Measurements from ENCODE around the gene NUDT3.
"Not testable (repeated sequence)": the region's sequence is repeated elsewhere in the genome, so short reads cannot be mapped to it uniquely, and the experiment has no call there.

NUDT3 gene

GRCh38 chr6:34248198-34248726 is 144.2 kb downstream of the NUDT3 start:
- Mint-ChIP-seq H3K27ac (peak overlapping the region; percentile 98), H3K27me3 (ENCODE audit: low read depth) (no peaks in the 10 kb centered on the region), H3K4me3 (peak overlapping the region; percentile 96), H3K4me1 (ENCODE audit: low read depth) (peaks cover 30% of the 10 kb centered on the region), H3K36me3 (ENCODE audit: low read depth) (peaks cover 5% of the 10 kb centered on the region), H3K9me3 (no peaks in the 10 kb centered on the region)

- Mint-ChIP-seq H3K4me3 (peak overlapping the region; percentile 96), H3K27me3 (ENCODE audit: low read depth) (no peaks in the 10 kb centered on the region), H3K4me1 (ENCODE audit: low read depth) (peaks cover 36% of the 10 kb centered on the region), H3K27ac (peak overlapping the region; percentile 98), H3K36me3 (ENCODE audit: low read depth) (peaks cover 9% of the 10 kb centered on the region), H3K9me3 (no peaks in the 10 kb centered on the region)
These were observed 144.8 kb downstream of the NUDT3 start for GRCh38 chr6:34247481-34248197.

- Mint-ChIP-seq H3K4me3 (no peak overlapping the region), H3K36me3 (ENCODE audit: low read depth) (peaks cover 18% of the 10 kb centered on the region), H3K27ac (peak overlapping the region; percentile 59), H3K27me3 (ENCODE audit: low read depth) (no peaks in the 10 kb centered on the region), H3K4me1 (ENCODE audit: low read depth) (peaks cover 39% of the 10 kb centered on the region), H3K9me3 (no peaks in the 10 kb centered on the region)
These were observed 145.7 kb downstream of the NUDT3 start for GRCh38 chr6:34246563-34247391.

- H3K27me3 Mint-ChIP-seq (ENCODE audit: low read depth): no peaks in the 10 kb centered on the region
- no peak overlapping the region for H3K4me3 Mint-ChIP-seq
- no peaks in the 10 kb centered on the region for H3K9me3 Mint-ChIP-seq
- peaks cover 39% of the 10 kb centered on the region for H3K4me1 Mint-ChIP-seq (ENCODE audit: low read depth)
- H3K27ac Mint-ChIP-seq: peak overlapping the region; percentile 20
- H3K36me3 Mint-ChIP-seq (ENCODE audit: low read depth): peaks cover 21% of the 10 kb centered on the region
These were observed 146.3 kb downstream of the NUDT3 start for GRCh38 chr6:34246249-34246562.

- Mint-ChIP-seq H3K36me3 (ENCODE audit: low read depth) (peaks cover 24% of the 10 kb centered on the region), H3K4me1 (ENCODE audit: low read depth) (peaks cover 41% of the 10 kb centered on the region), H3K27ac (peak overlapping the region; percentile 82)
- H3K9me3 Mint-ChIP-seq; H3K4me3 Mint-ChIP-seq; H3K27me3 Mint-ChIP-seq (ENCODE audit: low read depth): not testable (repeated sequence)
These were observed 146.7 kb downstream of the NUDT3 start for GRCh38 chr6:34245761-34246140.

GRCh38 chr6:34245032-34245760 is 147.3 kb downstream of the NUDT3 start:
- H3K27ac Mint-ChIP-seq: peak overlapping the region; percentile 82
- H3K27me3 Mint-ChIP-seq (ENCODE audit: low read depth); H3K4me3 Mint-ChIP-seq; H3K9me3 Mint-ChIP-seq: not testable (repeated sequence)
- H3K36me3 Mint-ChIP-seq (ENCODE audit: low read depth): peaks cover 26% of the 10 kb centered on the region
- peaks cover 42% of the 10 kb centered on the region for H3K4me1 Mint-ChIP-seq (ENCODE audit: low read depth)

GRCh38 chr6:34243901-34244884 is 148.3 kb downstream of the NUDT3 start:
- H3K9me3 Mint-ChIP-seq: no peaks in the 10 kb centered on the region
- H3K4me3 Mint-ChIP-seq: no peak overlapping the region
- no peaks in the 10 kb centered on the region for H3K27me3 Mint-ChIP-seq (ENCODE audit: low read depth)
- H3K27ac Mint-ChIP-seq: peak overlapping the region; percentile 59
- H3K36me3 Mint-ChIP-seq (ENCODE audit: low read depth): peaks cover 26% of the 10 kb centered on the region
- peaks cover 46% of the 10 kb centered on the region for H3K4me1 Mint-ChIP-seq (ENCODE audit: low read depth)

- Mint-ChIP-seq H3K4me3 (no peak overlapping the region), H3K27me3 (ENCODE audit: low read depth) (no peaks in the 10 kb centered on the region), H3K27ac (peak overlapping the region; percentile 71), H3K4me1 (ENCODE audit: low read depth) (peaks cover 51% of the 10 kb centered on the region), H3K36me3 (ENCODE audit: low read depth) (peaks cover 30% of the 10 kb centered on the region), H3K9me3 (no peaks in the 10 kb centered on the region)
These were observed 149.2 kb downstream of the NUDT3 start for GRCh38 chr6:34243131-34243771.

GRCh38 chr6:34242252-34243130 is 150.0 kb downstream of the NUDT3 start:
- H3K27ac Mint-ChIP-seq: peak overlapping the region; percentile 71
- peaks cover 30% of the 10 kb centered on the region for H3K36me3 Mint-ChIP-seq (ENCODE audit: low read depth)
- H3K4me3 Mint-ChIP-seq: no peak overlapping the region
- H3K9me3 Mint-ChIP-seq: no peaks in the 10 kb centered on the region
- H3K4me1 Mint-ChIP-seq (ENCODE audit: low read depth): peaks cover 45% of the 10 kb centered on the region
- no peaks in the 10 kb centered on the region for H3K27me3 Mint-ChIP-seq (ENCODE audit: low read depth)

- Mint-ChIP-seq H3K4me3 (no peak overlapping the region), H3K27ac (peak overlapping the region; percentile 41), H3K4me1 (ENCODE audit: low read depth) (peaks cover 40% of the 10 kb centered on the region), H3K27me3 (ENCODE audit: low read depth) (no peaks in the 10 kb centered on the region), H3K9me3 (no peaks in the 10 kb centered on the region), H3K36me3 (ENCODE audit: low read depth) (peaks cover 30% of the 10 kb centered on the region)
These were observed 150.9 kb downstream of the NUDT3 start for GRCh38 chr6:34241351-34242215.

GRCh38 chr6:34240329-34241248 is 151.9 kb downstream of the NUDT3 start:
- H3K36me3 Mint-ChIP-seq (ENCODE audit: low read depth): peaks cover 28% of the 10 kb centered on the region
- no peak overlapping the region for H3K4me3 Mint-ChIP-seq
- H3K9me3 Mint-ChIP-seq: no peaks in the 10 kb centered on the region
- peak overlapping the region; percentile 45 for H3K27ac Mint-ChIP-seq
- H3K27me3 Mint-ChIP-seq (ENCODE audit: low read depth): no peaks in the 10 kb centered on the region
- peaks cover 42% of the 10 kb centered on the region for H3K4me1 Mint-ChIP-seq (ENCODE audit: low read depth)
